HG03045 (cell line): ENCODE results near the gene GNPNAT1.
"Not testable (repeated sequence)": the region's sequence is repeated elsewhere in the genome, so short reads cannot be mapped to it uniquely, and the experiment has no call there.

Source experiments
- ATAC-seq: cut with Tn5 transposase; IDR thresholded peaks from one replicate; pipeline ENCODE4 v1.9.1; 2021; ENCODE audit warnings: mild to moderate bottlenecking, moderate library complexity; ENCODE audit not compliant: unreplicated experiment

Gene GNPNAT1

GRCh38 chr14:52790011-52790755, 1.2 kb downstream of the GNPNAT1 start:
- ATAC-seq, result no peak

GRCh38 chr14:52789118-52789517, 2.3 kb downstream of the GNPNAT1 start:
- no peak for ATAC-seq

- no peak for ATAC-seq
Measured at GRCh38 chr14:52786887-52787286, 4.5 kb downstream of the GNPNAT1 start.

GRCh38 chr14:52783206-52783605, 8.2 kb downstream of the GNPNAT1 start:
- no peak for ATAC-seq

GRCh38 chr14:52781629-52782028, 9.8 kb downstream of the GNPNAT1 start:
- no peak for ATAC-seq

GRCh38 chr14:52780893-52781292, 10.5 kb downstream of the GNPNAT1 start:
- ATAC-seq, result no peak

- no peak for ATAC-seq
Measured at GRCh38 chr14:52778702-52779101, 12.7 kb downstream of the GNPNAT1 start.

- no peak for ATAC-seq
Measured at GRCh38 chr14:52776816-52777215, 14.6 kb downstream of the GNPNAT1 start.

GRCh38 chr14:52769887-52770286, 21.5 kb downstream of the GNPNAT1 start:
- no peak for ATAC-seq

GRCh38 chr14:52767058-52767833, 24.2 kb downstream of the GNPNAT1 start:
- no peak for ATAC-seq

- not testable (repeated sequence) for ATAC-seq
Measured at GRCh38 chr14:52762923-52763322, 28.5 kb downstream of the GNPNAT1 start.

- ATAC-seq, result no peak
Measured at GRCh38 chr14:52759145-52759544, 32.3 kb downstream of the GNPNAT1 start.

GRCh38 chr14:52755607-52756316, 35.6 kb downstream of the GNPNAT1 start:
- no peak for ATAC-seq

GRCh38 chr14:52748647-52749292, 42.6 kb downstream of the GNPNAT1 start:
- ATAC-seq, result no peak

- ATAC-seq, result no peak
Measured at GRCh38 chr14:52741865-52742264, 49.5 kb downstream of the GNPNAT1 start.

GRCh38 chr14:52740751-52741150, 50.7 kb downstream of the GNPNAT1 start:
- no peak for ATAC-seq

GRCh38 chr14:52738409-52738808, 53.0 kb downstream of the GNPNAT1 start:
- ATAC-seq, result no peak

- ATAC-seq, result no peak
Measured at GRCh38 chr14:52735921-52736489, 55.4 kb downstream of the GNPNAT1 start.

- no peak for ATAC-seq
Measured at GRCh38 chr14:52733824-52734223, 57.6 kb downstream of the GNPNAT1 start.

- ATAC-seq, result no peak
Measured at GRCh38 chr14:52730709-52731111, 60.7 kb downstream of the GNPNAT1 start.
